Liver (tissue), 9 donors: Measurements from ENCODE around the gene ARHGAP10. TPM values are rescaled to one million over a fixed set of nuclear protein-coding genes. Genes with fewer than 3 reads are reported as not detected.

Source experiments
- DNase-seq: peaks from one replicate; pipeline ENCODE4 v3.0.0-alpha.2; 2017; ENCODE audit warnings: low spot score
- H3K27ac ChIP-seq, 2 donors: one replicate each; pipeline ENCODE4 v1.7.0; 2013; ENCODE audit warnings: inconsistent platforms in 2 of 2, low read length in 2 of 2, control low read depth in 1 of 2, low read depth in 1 of 2, mild to moderate bottlenecking in 1 of 2
- H3K27me3 ChIP-seq, 4 donors: one replicate each; pipeline versions ENCODE4 v1.6.1 to v1.7.0; 2013; ENCODE audit warnings: low read length in 3 of 4, inconsistent platforms in 1 of 4, mild to moderate bottlenecking in 1 of 4, moderate library complexity in 1 of 4; ENCODE audit not compliant: control insufficient read depth in 4 of 4, insufficient read depth in 4 of 4
- H3K36me3 ChIP-seq, 4 donors: one replicate each; pipeline versions ENCODE4 v1.6.1 to v1.7.0; 2013; ENCODE audit warnings: low read length in 3 of 4, mild to moderate bottlenecking in 3 of 4, low read depth in 1 of 4, moderate library complexity in 1 of 4; ENCODE audit not compliant: control insufficient read depth in 4 of 4, insufficient read depth in 3 of 4
- H3K4me1 ChIP-seq, 4 donors: one replicate each; pipeline versions ENCODE4 v1.6.1 to v1.7.0; 2013; ENCODE audit warnings: low read length in 3 of 4, mild to moderate bottlenecking in 3 of 4, moderate library complexity in 1 of 4; ENCODE audit not compliant: control insufficient read depth in 4 of 4, insufficient read depth in 4 of 4
- H3K4me3 ChIP-seq, 3 donors: one replicate each; pipeline versions ENCODE4 v1.6.1 to v1.7.0; 2013; ENCODE audit warnings: low read length in 3 of 3, control low read depth in 1 of 3, low read depth in 1 of 3, mild to moderate bottlenecking in 1 of 3
- H3K9ac ChIP-seq, 2 donors: one replicate each; pipeline ENCODE4 v1.7.0; 2013; ENCODE audit warnings: low read length in 2 of 2, mild to moderate bottlenecking in 2 of 2, moderate library complexity in 2 of 2, control low read depth in 1 of 2, low read depth in 1 of 2
- H3K9me3 ChIP-seq, 4 donors: one replicate each; pipeline versions ENCODE4 v1.6.1 to v1.7.0; 2013; ENCODE audit warnings: low read length in 3 of 4; ENCODE audit not compliant: control insufficient read depth in 4 of 4
- ATF3 ChIP-seq: IDR thresholded peaks from 2 replicates; pipeline ENCODE4 v1.6.1; 2016; ENCODE audit warnings: antibody characterized with exemption
- EGR1 ChIP-seq, 2 donors: IDR thresholded peaks; 2 replicates each; pipeline ENCODE4 v1.6.1; 2016 to 2018; ENCODE audit warnings: antibody characterized with exemption in 2 of 2, low read depth in 2 of 2
- FOXA1 ChIP-seq: IDR thresholded peaks from 2 replicates; pipeline ENCODE4 v1.6.1; 2016; ENCODE audit warnings: antibody characterized with exemption
- FOXA2 ChIP-seq: IDR thresholded peaks from 2 replicates; pipeline ENCODE4 v1.6.1; 2016; ENCODE audit warnings: antibody characterized with exemption
- GABPA ChIP-seq, 2 donors: IDR thresholded peaks in 1 of 2; conservative IDR thresholded peaks in 1 of 2; 2 replicates each; pipeline ENCODE4 v1.6.1; 2016; ENCODE audit warnings: antibody characterized with exemption in 2 of 2, mild to moderate bottlenecking in 1 of 2, moderate library complexity in 1 of 2
- HNF4A ChIP-seq, 2 donors: conservative IDR thresholded peaks; 2 replicates each; pipeline ENCODE4 v1.6.1; 2016; ENCODE audit warnings: antibody characterized with exemption in 2 of 2, mild to moderate bottlenecking in 2 of 2
- HNF4G ChIP-seq: IDR thresholded peaks from 2 replicates; pipeline ENCODE4 v1.6.1; 2016; ENCODE audit warnings: antibody characterized with exemption
- JUND ChIP-seq, 2 donors: IDR thresholded peaks; 2 replicates each; pipeline ENCODE4 v1.6.1; 2016; ENCODE audit warnings: antibody characterized with exemption in 2 of 2
- NR2F2 ChIP-seq: IDR thresholded peaks from 2 replicates; pipeline ENCODE4 v1.6.1; 2016; ENCODE audit warnings: antibody characterized with exemption
- RAD21 ChIP-seq, 2 donors: IDR thresholded peaks; 2 replicates each; pipeline ENCODE4 v1.6.1; 2016; ENCODE audit warnings: antibody characterized with exemption in 2 of 2, mild to moderate bottlenecking in 2 of 2
- REST ChIP-seq: IDR thresholded peaks from 2 replicates; pipeline ENCODE4 v1.6.1; 2016; ENCODE audit warnings: antibody characterized with exemption, mild to moderate bottlenecking
- RXRA ChIP-seq, 2 donors: IDR thresholded peaks; 2 replicates each; pipeline ENCODE4 v1.6.1; 2017 to 2018; ENCODE audit warnings: antibody characterized with exemption in 2 of 2, mild to moderate bottlenecking in 1 of 2
- TAF1 ChIP-seq: conservative IDR thresholded peaks from 2 replicates; pipeline ENCODE4 v1.6.1; 2016; ENCODE audit warnings: antibody characterized with exemption, mild to moderate bottlenecking
- YY1 ChIP-seq: IDR thresholded peaks from 2 replicates; pipeline ENCODE4 v1.6.1; 2016; ENCODE audit warnings: antibody characterized with exemption, mild to moderate bottlenecking
- ZBTB33 ChIP-seq: IDR thresholded peaks from 2 replicates; pipeline ENCODE4 v1.6.1; 2016; ENCODE audit warnings: antibody characterized with exemption
- WGBS: extraction: QIAGEN DNeasy Blood & Tissue Kit; methylation state at CpG from one replicate; pipeline ENCODE4 v1.1.7; 2013; 5-methylcytosine and 5-hydroxymethylcytosine counted together
- polyA plus RNA-seq, 2 donors: library from polyadenylated mRNA; stranded (reverse) in 1 of 2; unstranded in 1 of 2; fragments of 200-250 nt in 1 of 2; fragments of >200 nt in 1 of 2; fragmentation: Nextera tagmentation in 1 of 2; extraction: Ambion mirVana in 1 of 2; gene quantifications; one replicate each; pipeline versions ENCODE4 v1.2.1 to v1.2.3, GENCODE V29; 2013 to 2015
- total RNA-seq, 2 donors: library from RNA; depleted of rRNA; stranded (reverse); fragments of >200 nt; gene quantifications; one replicate each; pipeline ENCODE4 v1.2.3, GENCODE V29; 2014
- TF ChIP-seq, protein P1 (sequence below): IDR thresholded peaks from 2 replicates; pipeline ENCODE4 v1.6.1; 2016; ENCODE audit warnings: antibody characterized with exemption
- TF ChIP-seq, protein P2 (sequence below): fragments of 150-350 bp; IDR thresholded peaks from 2 replicates; pipeline ENCODE4 v1.5.1; 2017; ENCODE audit warnings: improper control_type of control experiment, low read depth, low read length; ENCODE audit not compliant: missing input control
- donor health status: healthy.
- donor health status: healthy.
- donor health status: healthy.
- donor health status: healthy.
- donor health status: healthy.

ARHGAP10 gene
- total and polyA plus RNA-seq, 4 donors: 1.5 to 13.0 (median 4.3) TPM

DNA sequence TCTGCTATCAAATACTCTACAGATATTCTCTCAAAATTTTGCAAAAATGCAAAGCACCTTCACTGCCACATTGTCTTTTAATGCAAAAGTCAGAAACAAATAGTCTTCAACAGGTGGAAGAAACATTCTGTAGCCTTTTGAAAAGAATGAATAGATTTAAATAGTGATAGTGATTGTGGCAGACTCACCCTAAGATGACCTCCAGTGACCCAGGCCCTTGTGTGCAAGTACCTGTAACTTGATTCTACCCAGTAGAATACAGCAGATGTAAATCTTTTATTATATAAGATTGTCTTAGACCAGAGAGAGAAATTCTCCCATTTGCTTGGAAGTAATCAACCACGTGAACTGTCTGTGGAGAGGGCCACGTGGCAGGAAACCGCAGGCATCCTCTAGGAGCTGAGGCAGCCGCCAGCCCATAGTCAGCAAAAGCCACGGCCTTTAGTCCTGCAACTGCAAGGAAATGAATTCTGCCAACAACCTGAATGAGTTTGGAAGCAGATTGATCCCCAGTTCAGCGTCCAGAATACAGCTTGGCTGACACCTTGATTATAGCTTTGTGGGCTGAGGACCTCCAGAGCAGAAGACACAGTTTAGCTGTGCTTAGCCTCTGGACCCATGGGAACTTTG, 272.5 kb downstream of the ARHGAP10 start:
- Histone ChIP-seq H3K27ac (no peak overlapping the region), H3K4me3 (no peak overlapping the region), H3K36me3 (no peaks in the 10 kb centered on the region), H3K4me1 (no peaks in the 10 kb centered on the region), H3K27me3 (no peaks in the 10 kb centered on the region), H3K9ac (no peak overlapping the region), H3K9me3 (peaks cover 0 to 3% (median 0%) of the 10 kb centered on the region in 4 donors)
- 64% methylated on average over 6 of the region's 6 CpGs for WGBS
- DNase-seq: no peak
- TF ChIP-seq RXRA (IDR thresholded peaks at IDR 0.05) (no peak), REST (no peak), EGR1 (IDR thresholded peaks at IDR 0.05; ENCODE audit: low read depth in 2 of 2) (no peak), HNF4A (conservative IDR thresholded peaks at IDR 0.05) (no peak), TAF1 (no peak), ZBTB33 (no peak), GABPA (IDR thresholded peaks at IDR 0.05 in 1 of 2, conservative IDR thresholded peaks at IDR 0.05 in 1 of 2) (no peak), FOXA2 (no peak), JUND (IDR thresholded peaks at IDR 0.05) (no peak)
- TF ChIP-seq, protein P1, sequence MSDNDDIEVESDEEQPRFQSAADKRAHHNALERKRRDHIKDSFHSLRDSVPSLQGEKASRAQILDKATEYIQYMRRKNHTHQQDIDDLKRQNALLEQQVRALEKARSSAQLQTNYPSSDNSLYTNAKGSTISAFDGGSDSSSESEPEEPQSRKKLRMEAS: no peak

DNA sequence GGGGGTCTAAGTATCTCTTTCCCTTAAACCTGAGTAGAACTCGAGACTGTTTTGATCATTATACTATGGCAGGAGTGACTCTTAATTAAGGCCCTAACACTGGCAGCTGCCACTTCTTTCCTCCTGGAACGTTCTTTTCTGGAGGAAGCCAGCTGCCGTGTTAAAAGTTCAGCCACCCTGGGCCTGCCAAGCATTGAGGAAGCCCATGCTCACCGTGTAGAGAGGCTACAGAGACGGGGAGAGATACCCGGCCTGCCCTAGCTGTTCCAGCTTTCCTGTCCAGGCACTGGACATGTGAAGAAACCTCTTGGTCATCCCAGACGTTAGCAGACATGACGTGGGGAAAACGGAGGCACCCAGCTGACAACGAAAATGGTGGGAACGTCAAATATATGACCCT, 274.1 kb downstream of the ARHGAP10 start:
- H3K36me3 ChIP-seq: no peaks in the 10 kb centered on the region
- H3K9ac ChIP-seq: no peak overlapping the region
- H3K4me3 ChIP-seq: no peak overlapping the region
- H3K27me3 ChIP-seq: no peaks in the 10 kb centered on the region
- 84% methylated on average over 11 of the region's 11 CpGs for WGBS
- H3K27ac ChIP-seq: no peak overlapping the region
- DNase-seq: no peak
- no peaks in the 10 kb centered on the region for H3K4me1 ChIP-seq
- H3K9me3 ChIP-seq: no peaks in the 10 kb centered on the region
- no peak for TF ChIP-seq HNF4A (conservative IDR thresholded peaks at IDR 0.05)
- TF ChIP-seq ZBTB33: no peak
- TF ChIP-seq TAF1: no peak
- TF ChIP-seq ATF3: no peak
- TF ChIP-seq HNF4G: no peak
- no peak for TF ChIP-seq EGR1 (IDR thresholded peaks at IDR 0.05; ENCODE audit: low read depth in 2 of 2)
- no peak for TF ChIP-seq JUND (IDR thresholded peaks at IDR 0.05)
- TF ChIP-seq REST: no peak
- TF ChIP-seq, protein P2, sequence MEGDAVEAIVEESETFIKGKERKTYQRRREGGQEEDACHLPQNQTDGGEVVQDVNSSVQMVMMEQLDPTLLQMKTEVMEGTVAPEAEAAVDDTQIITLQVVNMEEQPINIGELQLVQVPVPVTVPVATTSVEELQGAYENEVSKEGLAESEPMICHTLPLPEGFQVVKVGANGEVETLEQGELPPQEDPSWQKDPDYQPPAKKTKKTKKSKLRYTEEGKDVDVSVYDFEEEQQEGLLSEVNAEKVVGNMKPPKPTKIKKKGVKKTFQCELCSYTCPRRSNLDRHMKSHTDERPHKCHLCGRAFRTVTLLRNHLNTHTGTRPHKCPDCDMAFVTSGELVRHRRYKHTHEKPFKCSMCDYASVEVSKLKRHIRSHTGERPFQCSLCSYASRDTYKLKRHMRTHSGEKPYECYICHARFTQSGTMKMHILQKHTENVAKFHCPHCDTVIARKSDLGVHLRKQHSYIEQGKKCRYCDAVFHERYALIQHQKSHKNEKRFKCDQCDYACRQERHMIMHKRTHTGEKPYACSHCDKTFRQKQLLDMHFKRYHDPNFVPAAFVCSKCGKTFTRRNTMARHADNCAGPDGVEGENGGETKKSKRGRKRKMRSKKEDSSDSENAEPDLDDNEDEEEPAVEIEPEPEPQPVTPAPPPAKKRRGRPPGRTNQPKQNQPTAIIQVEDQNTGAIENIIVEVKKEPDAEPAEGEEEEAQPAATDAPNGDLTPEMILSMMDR: no peak
- TF ChIP-seq RAD21 (IDR thresholded peaks at IDR 0.05): no peak
- no peak for TF ChIP-seq FOXA2
- no peak for TF ChIP-seq GABPA (IDR thresholded peaks at IDR 0.05 in 1 of 2, conservative IDR thresholded peaks at IDR 0.05 in 1 of 2)
- TF ChIP-seq FOXA1: no peak
- TF ChIP-seq, protein P1: no peak
- no peak for TF ChIP-seq YY1
- TF ChIP-seq NR2F2: no peak
- no peak for TF ChIP-seq RXRA (IDR thresholded peaks at IDR 0.05)
